GM23248 (cell line): ENCODE measurements around the gene PXDN. TPM values are rescaled to one million over a fixed set of nuclear protein-coding genes. Genes with fewer than 3 reads are reported as not detected.

Experiments
- DNase-seq: peaks from one replicate; pipeline ENCODE4 v3.0.0-alpha.2; 2015
- H2AFZ ChIP-seq: fragments of 200-600 bp; sonication (generic); 2 replicates; pipeline ENCODE4 v1.6.1; 2016; ENCODE audit warnings: antibody characterized with exemption
- H3F3A ChIP-seq: fragments of 200-600 bp; sonication (generic); 2 replicates; pipeline ENCODE4 v1.6.1; 2016; ENCODE audit warnings: mild to moderate bottlenecking, antibody characterized with exemption, mixed run types; ENCODE audit not compliant: insufficient read depth
- H3K27ac ChIP-seq: fragments of 200-600 bp; sonication (generic); 2 replicates; pipeline ENCODE4 v1.5.1; 2016; ENCODE audit warnings: mild to moderate bottlenecking
- H3K27me3 ChIP-seq: fragments of 200-600 bp; sonication (generic); replicated peaks from 2 replicates; pipeline ENCODE4 v1.6.1; 2016; ENCODE audit warnings: mild to moderate bottlenecking; ENCODE audit not compliant: insufficient read depth
- H3K36me3 ChIP-seq: fragments of 200-600 bp; sonication (generic); 2 replicates; pipeline ENCODE4 v1.6.1; 2016; ENCODE audit warnings: low read depth, mild to moderate bottlenecking
- H3K4me1 ChIP-seq: fragments of 200-600 bp; sonication (generic); 2 replicates; pipeline ENCODE4 v1.6.1; 2016; ENCODE audit warnings: mild to moderate bottlenecking; ENCODE audit not compliant: insufficient read depth
- H3K4me2 ChIP-seq: fragments of 200-600 bp; sonication (generic); one replicate; pipeline ENCODE4 v1.6.1; 2016; ENCODE audit warnings: mild to moderate bottlenecking; ENCODE audit not compliant: unreplicated experiment
- H3K4me3 ChIP-seq: fragments of 200-600 bp; sonication (generic); 2 replicates; pipeline ENCODE4 v1.5.1; 2016; ENCODE audit warnings: mild to moderate bottlenecking
- H3K79me2 ChIP-seq: fragments of 200-600 bp; sonication (generic); 2 replicates; pipeline ENCODE4 v1.6.1; 2016; ENCODE audit warnings: mild to moderate bottlenecking; ENCODE audit not compliant: insufficient read depth
- H3K9ac ChIP-seq: fragments of 200-600 bp; sonication (generic); 2 replicates; pipeline ENCODE4 v1.6.1; 2016; ENCODE audit warnings: mild to moderate bottlenecking
- H3K9me2 ChIP-seq: fragments of 200-600 bp; sonication (generic); 2 replicates; pipeline ENCODE4 v1.6.1; 2016; ENCODE audit warnings: mixed run types, mild to moderate bottlenecking, moderate library complexity; ENCODE audit not compliant: insufficient read depth
- H3K9me3 ChIP-seq: fragments of 200-600 bp; sonication (generic); one replicate; pipeline ENCODE4 v1.6.1; 2017; ENCODE audit warnings: low read depth
- H4K20me1 ChIP-seq: fragments of 200-600 bp; sonication (generic); 2 replicates; pipeline ENCODE4 v1.6.0; 2016; ENCODE audit not compliant: insufficient read depth
- EZH2 ChIP-seq: fragments of 200-600 bp; sonication (generic); IDR thresholded peaks from 2 replicates; pipeline ENCODE4 v1.6.1; 2018; ENCODE audit warnings: antibody characterized with exemption, mild to moderate bottlenecking; ENCODE audit not compliant: insufficient read depth, poor library complexity, severe bottlenecking
- EZH2phosphoT487 ChIP-seq: fragments of 200-600 bp; sonication (generic); IDR thresholded peaks from 2 replicates; pipeline ENCODE4 v1.6.1; 2018; ENCODE audit warnings: antibody characterized with exemption, moderate library complexity, mild to moderate bottlenecking, low read depth; ENCODE audit not compliant: insufficient read depth
- WGBS, 2 experiments: methylation state at CpG; one replicate each; pipeline ENCODE4 v1.1.6; 2015 to 2017; ENCODE audit warnings: low lambda C conversion rate in 2 of 2, low coverage in 1 of 2; ENCODE audit errors: missing lambda C conversion rate in 2 of 2; 5-methylcytosine and 5-hydroxymethylcytosine counted together
- in situ Hi-C: fragments of 300-500 bp; cut with MboI; formaldehyde crosslinking; loops from 2 replicates; pipeline ENCODE4 v1.15.0; 2020
- polyA plus RNA-seq: library from polyadenylated mRNA; unstranded; fragments of >200 nt; fragmentation: Nextera tagmentation; extraction: Ambion mirVana; gene quantifications from 2 replicates; pipeline ENCODE4 v1.2.1, GENCODE V29; 2016
- total RNA-seq: library from RNA; depleted of rRNA; stranded (reverse); fragments of >200 nt; shearing (Covaris generic); gene quantifications from 2 replicates; pipeline ENCODE4 v1.2.3, GENCODE V29; 2014

The PXDN gene
- total and polyA plus RNA-seq, 2 experiments from 2014 or later: 222 to 263 TPM

DNA sequence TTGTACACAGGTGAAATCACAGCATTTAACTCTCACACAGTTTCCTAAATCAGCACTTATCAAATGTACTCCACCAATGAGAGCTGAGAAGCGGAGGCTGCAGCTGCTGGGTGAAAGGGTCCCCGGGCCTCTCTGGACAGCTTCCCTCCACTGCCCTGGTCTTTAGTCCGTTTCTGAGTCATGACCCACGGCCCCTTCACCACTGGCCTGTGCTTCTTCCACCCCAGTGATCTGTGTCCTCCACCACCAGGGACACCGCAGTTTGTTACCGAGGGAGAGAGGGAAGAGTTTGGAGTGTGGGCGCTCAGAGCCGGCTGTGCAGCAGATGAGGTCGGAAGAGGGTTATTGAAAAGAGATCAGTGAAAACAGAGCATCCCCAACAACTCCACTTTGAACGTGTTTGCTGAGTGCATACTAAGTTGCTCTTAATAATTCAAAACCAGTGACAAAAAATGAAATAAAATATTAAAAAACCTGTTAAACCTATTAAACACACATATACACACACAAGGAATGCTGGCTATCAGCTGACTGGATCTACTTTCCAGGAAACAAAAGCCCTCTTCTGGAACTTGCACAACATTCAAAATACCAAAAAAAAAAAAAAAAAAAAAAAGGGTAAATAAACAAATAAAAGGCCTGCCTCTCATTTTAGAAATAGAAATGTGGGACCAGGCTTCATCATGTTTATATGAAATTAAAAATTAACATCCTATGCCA lies 54.1 kb downstream of the PXDN start:
- no peaks in the 10 kb centered on the region; the same call in none of the 2 replicates for H4K20me1 ChIP-seq
- TF ChIP-seq EZH2phosphoT487: no peak
- no peak for TF ChIP-seq EZH2
- no peak overlapping the region for H3K4me2 ChIP-seq
- H3K4me1 ChIP-seq: no peaks in the 10 kb centered on the region
- no peaks in the 10 kb centered on the region for H3K9me2 ChIP-seq
- no peaks in the 10 kb centered on the region for H3K9me3 ChIP-seq
- H3K9ac ChIP-seq: no peak overlapping the region
- in situ Hi-C loops: no loop called here
- H2AFZ ChIP-seq: no peak overlapping the region
- H3K4me3 ChIP-seq: no peak overlapping the region
- no peak overlapping the region for H3K27ac ChIP-seq
- 90 to 96% methylated on average over 10 of the region's 10 CpGs for WGBS, 2 experiments
- peaks cover 30% of the 10 kb centered on the region for H3K36me3 ChIP-seq
- DNase-seq: no peak
- no peaks in the 10 kb centered on the region for H3K27me3 ChIP-seq
- peaks cover 53% of the 10 kb centered on the region for H3K79me2 ChIP-seq
- no peaks in the 10 kb centered on the region for H3F3A ChIP-seq

DNA sequence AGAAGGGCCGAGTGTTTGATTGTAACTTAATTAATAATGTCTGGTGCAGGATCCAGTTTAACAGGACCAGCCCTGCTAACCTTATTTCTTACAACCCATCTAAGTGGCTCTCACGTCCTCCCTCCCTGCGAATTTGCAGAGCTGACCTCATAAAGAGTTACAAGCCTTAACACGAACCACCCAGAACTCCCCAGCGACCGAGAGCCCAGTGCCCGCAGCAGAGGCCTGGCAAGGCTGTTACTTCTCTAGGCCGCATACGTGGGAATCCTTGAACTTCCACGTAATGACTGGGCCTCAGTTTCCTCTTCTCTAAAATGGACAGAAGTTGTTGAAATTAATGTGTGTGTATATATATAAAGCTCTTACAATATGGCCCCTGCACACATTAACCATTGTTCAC lies 55.5 kb downstream of the PXDN start:
- Histone ChIP-seq H3K9me3 (no peaks in the 10 kb centered on the region), H3K4me2 (no peak overlapping the region), H4K20me1 (no peaks in the 10 kb centered on the region; the same call in 1 of the 2 replicates), H3K9ac (no peak overlapping the region), H3F3A (peaks cover under 1% of the 10 kb centered on the region; the same call in 1 of the 2 replicates), H3K27ac (no peak overlapping the region), H3K79me2 (peaks cover 39% of the 10 kb centered on the region), H3K36me3 (peaks cover 39% of the 10 kb centered on the region), H3K27me3 (no peaks in the 10 kb centered on the region), H3K4me1 (no peaks in the 10 kb centered on the region), H3K4me3 (no peak overlapping the region), H2AFZ (no peak overlapping the region), H3K9me2 (no peaks in the 10 kb centered on the region)
- no peak for DNase-seq
- 94 to 97% methylated on average over 10 of the region's 10 CpGs for WGBS, 2 experiments
- TF ChIP-seq EZH2phosphoT487 (no peak), EZH2 (no peak)
- in situ Hi-C loops: no loop called here

DNA sequence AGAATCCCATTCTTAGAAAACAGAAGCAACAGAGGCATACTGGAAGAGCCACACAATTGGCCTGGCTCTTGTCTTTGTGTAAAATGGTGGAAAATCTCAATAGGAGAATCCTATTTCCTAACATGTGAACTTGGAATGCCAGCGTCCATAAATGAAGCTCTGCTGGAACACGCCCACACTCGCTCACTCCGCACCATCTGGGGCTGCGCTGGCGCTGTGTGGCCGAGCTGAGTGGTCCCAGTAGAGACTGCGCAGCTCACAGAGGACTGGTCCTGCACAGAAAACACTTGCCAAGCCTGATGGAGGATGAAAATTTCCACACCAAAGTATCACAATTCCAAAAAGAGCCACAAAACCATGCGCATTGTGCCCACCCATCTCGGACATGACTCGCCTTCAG lies 56.2 kb downstream of the PXDN start:
- no peak overlapping the region for H3K27ac ChIP-seq

DNA sequence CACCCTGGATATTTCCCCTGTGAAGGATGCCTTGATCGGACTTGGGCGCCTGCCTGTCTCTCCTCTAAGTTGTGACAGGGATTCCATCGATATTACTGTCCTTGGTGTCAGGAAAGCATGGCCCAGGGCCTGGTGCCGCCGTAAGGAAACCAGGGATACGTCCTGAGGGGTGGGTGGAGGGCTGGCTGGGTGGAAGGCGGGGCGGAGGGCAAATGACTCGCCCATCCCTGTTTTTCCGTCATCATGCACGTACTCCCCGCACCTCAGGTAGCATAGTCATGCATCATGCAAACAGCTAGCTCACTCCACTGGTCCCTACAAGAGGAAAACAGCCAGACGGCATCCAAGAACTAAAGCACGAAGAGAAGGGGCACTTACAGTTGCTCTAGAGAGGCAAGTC lies 57.1 kb downstream of the PXDN start:
- Histone ChIP-seq H3K9me3 (no peaks in the 10 kb centered on the region), H3K9ac (no peak overlapping the region), H3K4me1 (peaks cover 7% of the 10 kb centered on the region; the same call in 1 of the 2 replicates), H2AFZ (no peak overlapping the region), H3K27me3 (no peaks in the 10 kb centered on the region), H4K20me1 (no peaks in the 10 kb centered on the region), H3K27ac (no peak overlapping the region), H3K9me2 (no peaks in the 10 kb centered on the region), H3K79me2 (peaks cover 23% of the 10 kb centered on the region), H3K36me3 (peaks cover 48% of the 10 kb centered on the region), H3F3A (peaks cover 10% of the 10 kb centered on the region; the same call in 1 of the 2 replicates), H3K4me2 (no peak overlapping the region), H3K4me3 (no peak overlapping the region)
- in situ Hi-C loops: no loop called here
- 94 to 95% methylated on average over 8 to 14 of the region's 14 CpGs for WGBS, 2 experiments
- TF ChIP-seq EZH2phosphoT487 (no peak), EZH2 (no peak)
- no peak for DNase-seq

More for the DNA sequence above, 56.2 kb downstream of the PXDN start:
- Histone ChIP-seq H3K27me3 (no peaks in the 10 kb centered on the region), H3K4me3 (no peak overlapping the region), H3K9ac (no peak overlapping the region), H3K36me3 (peaks cover 42% of the 10 kb centered on the region), H3K79me2 (peaks cover 32% of the 10 kb centered on the region), H2AFZ (no peak overlapping the region), H3K9me3 (no peaks in the 10 kb centered on the region), H3K4me1 (peaks cover 5% of the 10 kb centered on the region; the same call in 1 of the 2 replicates), H3K4me2 (no peak overlapping the region), H3K9me2 (no peaks in the 10 kb centered on the region), H3F3A (peaks cover 8% of the 10 kb centered on the region; the same call in 1 of the 2 replicates), H4K20me1 (no peaks in the 10 kb centered on the region; the same call in 1 of the 2 replicates)
- WGBS, 2 experiments: 98 to 99% methylated on average over 11 of the region's 11 CpGs
- in situ Hi-C loops: no loop called here
- no peak for DNase-seq
- TF ChIP-seq EZH2phosphoT487: no peak
- TF ChIP-seq EZH2: no peak
